ENCODE data around the gene MRPL3. TPM values are rescaled to one million over a fixed set of nuclear protein-coding genes. Genes with fewer than 3 reads are reported as not detected.

MRPL3 gene
- total and polyA plus RNA-seq, 2 donors (not counting 3 experiments of a cell fraction or from before 2014, with no cell fraction given) = 49.6 to 68.2 TPM

- Histone ChIP-seq H3K4me3 (replicated peaks in 1 of 3; ENCODE audit: insufficient read depth in 1 of 3, low read depth in 1 of 3, low read length in 3 of 3) (no peak overlapping the region), H3K9ac (replicated peaks; ENCODE audit: extremely low read depth, insufficient read depth, low read length) (no peak overlapping the region), H3K27me3 (ENCODE audit: control insufficient read depth in 2 of 2, insufficient read depth in 2 of 2, low read length in 2 of 2) (no peaks in the 10 kb centered on the region), H3K36me3 (ENCODE audit: control insufficient read depth in 2 of 2, extremely low read depth in 1 of 2, insufficient read depth in 2 of 2, low read length in 2 of 2) (peaks cover 0 to 4% of the 10 kb centered on the region in 2 experiments), H3K4me2 (ENCODE audit: insufficient read depth, low read length) (no peak overlapping the region), H2AFZ (ENCODE audit: low read depth, low read length) (no peak overlapping the region), H3K9me1 (replicated peaks; ENCODE audit: control insufficient read depth, extremely low read depth, insufficient read depth, low read length) (no peaks in the 10 kb centered on the region), H4K20me1 (replicated peaks; ENCODE audit: control insufficient read depth, extremely low read depth, insufficient read depth, low read length) (no peaks in the 10 kb centered on the region), H3K79me2 (ENCODE audit: control insufficient read depth, insufficient read depth, low read length) (peaks cover 1% of the 10 kb centered on the region), H3K9me3 (replicated peaks; ENCODE audit: control insufficient read depth, insufficient read depth, low read length) (no peaks in the 10 kb centered on the region), H3K4me1 (ENCODE audit: control insufficient read depth, extremely low read depth, insufficient read depth, low read length) (no peaks in the 10 kb centered on the region), H3K27ac (ENCODE audit: insufficient read depth, low read depth, low read length) (no peak overlapping the region)
- no TSS peak for BruUV-seq (replicated peaks)
- no peak for TF ChIP-seq EZH2 (IDR thresholded peaks at IDR 0.05; ENCODE audit: borderline replicate concordance, low read depth, low read length, severe bottlenecking)
- no peak for TF ChIP-seq CTCF (IDR thresholded peaks at IDR 0.05; ENCODE audit: extremely low read depth in 1 of 2, insufficient read depth in 1 of 2, low read depth in 1 of 2, low read length in 2 of 2)
- ChIA-PET POLR2A (no interaction called here), CTCF (no interaction called here)
- dilution Hi-C loops (cut with MboI; ENCODE audit: extremely low pct_ligation_motif_present, low sequenced_read_pairs) (no loop called here), intact Hi-C loops (cut with micrococcal nuclease) (no loop called here)
- DNase-seq (ENCODE audit: low read depth, low spot score) = no peak
- FAIRE-seq = no peak
Observed at GRCh38 chr3:131484496-131485111, 18.2 kb downstream of the MRPL3 start.

- Histone ChIP-seq H3K4me3 (replicated peaks in 1 of 3; ENCODE audit: insufficient read depth in 1 of 3, low read depth in 1 of 3, low read length in 3 of 3) (no peak overlapping the region), H3K9me3 (replicated peaks; ENCODE audit: control insufficient read depth, insufficient read depth, low read length) (no peaks in the 10 kb centered on the region), H3K4me1 (ENCODE audit: control insufficient read depth, extremely low read depth, insufficient read depth, low read length) (no peaks in the 10 kb centered on the region), H3K27me3 (ENCODE audit: control insufficient read depth in 2 of 2, insufficient read depth in 2 of 2, low read length in 2 of 2) (no peaks in the 10 kb centered on the region), H3K36me3 (ENCODE audit: control insufficient read depth in 2 of 2, extremely low read depth in 1 of 2, insufficient read depth in 2 of 2, low read length in 2 of 2) (no peaks in the 10 kb centered on the region), H2AFZ (ENCODE audit: low read depth, low read length) (no peak overlapping the region), H3K9me1 (replicated peaks; ENCODE audit: control insufficient read depth, extremely low read depth, insufficient read depth, low read length) (no peaks in the 10 kb centered on the region), H3K4me2 (ENCODE audit: insufficient read depth, low read length) (no peak overlapping the region), H4K20me1 (replicated peaks; ENCODE audit: control insufficient read depth, extremely low read depth, insufficient read depth, low read length) (no peaks in the 10 kb centered on the region), H3K27ac (ENCODE audit: insufficient read depth, low read depth, low read length) (no peak overlapping the region), H3K9ac (replicated peaks; ENCODE audit: extremely low read depth, insufficient read depth, low read length) (no peak overlapping the region), H3K79me2 (ENCODE audit: control insufficient read depth, insufficient read depth, low read length) (peaks cover 7% of the 10 kb centered on the region)
- TF ChIP-seq JUN (IDR thresholded peaks at IDR 0.05; ENCODE audit: borderline replicate concordance, insufficient read depth, insufficient read length, low read depth) = no peak
- DNase-seq (ENCODE audit: low read depth, low spot score) = no peak
- no peak for FAIRE-seq
- dilution Hi-C loops (cut with MboI; ENCODE audit: extremely low pct_ligation_motif_present, low sequenced_read_pairs) (no loop called here), intact Hi-C loops (cut with micrococcal nuclease) (loop anchor here (2.0 kb wide), 1 partner anchor 17 kb away; no protein-coding TSS in a partner anchor)
- no TSS peak for BruUV-seq (replicated peaks)
- POLR2A ChIA-PET = no interaction called here
- CTCF ChIA-PET = interaction anchor here (0.5 to 1.1 kb wide), 2 partner anchors 14 to 450 kb away, joined by 3 read pairs; no protein-coding TSS in a partner anchor
Observed at GRCh38 chr3:131480116-131480515, 22.7 kb downstream of the MRPL3 start.
